Islet of Langerhans (tissue), 1 donor: ENCODE data around the gene RNF40.
"Not testable (repeated sequence)": the region's sequence is repeated elsewhere in the genome, so short reads cannot be mapped to it uniquely, and the experiment has no call there.

Experiments
- FAIRE-seq: peaks from one replicate; lab custom pipeline; 2011; peaks lifted over from hg19 to GRCh38; lab: Jason Lieb, UNC

Gene RNF40

GRCh38 chr16:30782486-30783279, 20.6 kb downstream of the RNF40 start:
- FAIRE-seq: no peak

GRCh38 chr16:30783280-30784109, 21.4 kb downstream of the RNF40 start:
- FAIRE-seq: no peak

- FAIRE-seq: no peak
Observed at GRCh38 chr16:30784215-30784614, 22.1 kb downstream of the RNF40 start.

- no peak for FAIRE-seq
Observed at GRCh38 chr16:30785126-30786106, 23.3 kb downstream of the RNF40 start.

GRCh38 chr16:30786115-30786935, 24.2 kb downstream of the RNF40 start:
- FAIRE-seq: no peak

GRCh38 chr16:30786936-30787612, 25.0 kb downstream of the RNF40 start, which contains the start of gene ZNF629:
Gene ZNF629, minus strand, starts transcription at chr16:30787205. Its CDS starts 2,723 bp downstream, at chr16:30784482.
- no peak for FAIRE-seq

- FAIRE-seq: no peak
Observed at GRCh38 chr16:30787613-30788378, 25.7 kb downstream of the RNF40 start.

- no peak for FAIRE-seq
Observed at GRCh38 chr16:30793508-30794069, 31.5 kb downstream of the RNF40 start.

- no peak for FAIRE-seq
Observed at GRCh38 chr16:30794634-30795033, 32.5 kb downstream of the RNF40 start.

GRCh38 chr16:30797670-30798309, 35.7 kb downstream of the RNF40 start:
- no peak for FAIRE-seq

GRCh38 chr16:30802936-30803335, 40.8 kb downstream of the RNF40 start:
- FAIRE-seq: no peak

GRCh38 chr16:30805056-30805369, 42.9 kb downstream of the RNF40 start:
- FAIRE-seq: no peak

- FAIRE-seq: no peak
Observed at GRCh38 chr16:30805370-30806169, 43.4 kb downstream of the RNF40 start.

- no peak for FAIRE-seq
Observed at GRCh38 chr16:30808146-30808545, 46.0 kb downstream of the RNF40 start.

GRCh38 chr16:30808890-30809426, 46.8 kb downstream of the RNF40 start:
- not testable (repeated sequence) for FAIRE-seq

- not testable (repeated sequence) for FAIRE-seq
Observed at GRCh38 chr16:30809675-30810074, 47.6 kb downstream of the RNF40 start.

GRCh38 chr16:30813821-30814189, 51.7 kb downstream of the RNF40 start:
- FAIRE-seq: no peak

- no peak for FAIRE-seq
Observed at GRCh38 chr16:30816769-30817168, 54.6 kb downstream of the RNF40 start.
